NCI-H187 (cell line): ENCODE results near the gene MIX23.
A peak's percentile ranks its signal among the peaks of the same experiment; 100 is the strongest.
"Not testable (repeated sequence)": the region's sequence is repeated elsewhere in the genome, so short reads cannot be mapped to it uniquely, and the experiment has no call there.

Experiments used
- DNase-seq, 2 experiments: peaks; one replicate each; lab custom pipeline; 2025; lab: John Stamatoyannopoulos, UW

MIX23 gene

DNA sequence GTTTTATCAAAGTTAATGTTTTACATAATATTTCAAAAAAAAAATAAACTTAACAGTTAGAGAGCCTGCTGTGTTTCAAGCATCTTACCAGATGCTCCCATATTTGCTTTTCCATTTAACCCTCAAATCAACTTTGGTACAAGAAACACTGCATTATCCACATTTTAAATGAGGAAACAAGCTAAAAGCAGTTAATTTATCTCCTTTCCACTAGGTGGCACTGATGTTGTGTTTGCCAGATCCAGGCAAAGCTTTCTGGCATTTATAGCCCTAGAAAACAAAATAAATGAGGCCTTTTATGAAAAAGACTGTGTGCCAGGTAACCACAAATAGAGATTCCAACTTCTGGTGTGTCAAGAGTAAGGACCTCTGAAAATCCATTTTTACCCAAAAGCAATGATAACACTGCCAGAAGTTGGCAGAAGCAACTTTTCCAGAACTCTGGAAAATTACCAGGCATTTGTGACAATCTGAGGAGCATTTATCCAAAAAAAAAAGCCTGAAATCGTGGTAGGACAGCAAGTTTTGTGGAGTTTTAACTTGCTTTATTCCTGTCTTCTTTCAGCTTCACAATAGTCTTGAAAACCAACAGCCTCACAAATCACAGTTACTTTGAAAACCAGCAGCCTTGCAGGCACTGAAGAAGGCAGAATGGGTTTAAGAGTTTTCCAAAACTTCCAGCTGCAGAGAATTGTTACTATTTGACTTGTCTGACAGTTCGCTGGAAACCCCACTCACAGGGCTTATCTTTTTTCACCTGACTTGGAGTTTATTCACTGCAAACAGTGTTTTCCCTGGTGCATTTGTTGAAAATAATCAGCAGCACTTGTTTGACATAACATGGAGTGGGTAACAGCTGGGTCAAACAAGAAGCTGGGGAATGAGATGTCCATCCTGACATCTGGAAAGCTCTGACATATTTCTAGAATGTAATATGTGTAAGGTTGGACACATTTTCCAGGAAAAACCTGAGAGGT, 10.1 kb upstream of the MIX23 start:
- no peak for DNase-seq

DNA sequence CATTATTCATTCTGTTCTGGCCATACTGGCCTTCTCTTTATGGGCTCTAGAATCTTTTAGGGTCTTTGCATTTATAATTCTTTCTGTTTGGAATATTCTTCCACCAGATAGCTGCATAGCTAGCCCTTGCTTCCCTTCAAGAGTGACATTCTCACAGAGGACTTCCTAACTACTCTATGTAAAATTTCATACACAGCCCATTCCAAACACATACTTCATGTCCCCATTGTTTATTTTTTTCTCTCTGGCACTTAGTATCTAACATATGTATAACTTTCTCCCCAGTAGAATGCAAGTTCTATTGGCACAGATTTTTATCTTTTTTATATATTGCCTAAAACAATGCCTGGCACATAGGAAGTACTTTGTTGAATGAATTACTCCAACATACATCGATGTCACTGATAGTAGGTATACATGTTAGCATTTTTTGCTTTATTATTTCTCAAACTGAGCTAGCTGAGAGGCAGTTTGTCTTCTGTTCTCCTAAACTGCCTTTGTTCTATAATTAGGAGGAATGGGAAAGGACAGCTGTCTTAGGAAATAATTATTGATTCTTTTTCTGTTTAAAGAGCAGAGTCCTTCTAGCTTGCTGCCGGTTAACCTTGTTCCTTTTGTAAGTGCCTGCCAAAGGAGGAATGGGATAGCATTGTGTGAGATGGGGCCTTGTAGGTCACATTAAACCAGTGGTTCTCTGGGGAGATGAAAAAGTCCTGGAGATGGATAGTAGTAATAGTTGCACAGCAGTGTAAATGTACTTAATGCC, 8.8 kb upstream of the MIX23 start:
- no peak for DNase-seq

DNA sequence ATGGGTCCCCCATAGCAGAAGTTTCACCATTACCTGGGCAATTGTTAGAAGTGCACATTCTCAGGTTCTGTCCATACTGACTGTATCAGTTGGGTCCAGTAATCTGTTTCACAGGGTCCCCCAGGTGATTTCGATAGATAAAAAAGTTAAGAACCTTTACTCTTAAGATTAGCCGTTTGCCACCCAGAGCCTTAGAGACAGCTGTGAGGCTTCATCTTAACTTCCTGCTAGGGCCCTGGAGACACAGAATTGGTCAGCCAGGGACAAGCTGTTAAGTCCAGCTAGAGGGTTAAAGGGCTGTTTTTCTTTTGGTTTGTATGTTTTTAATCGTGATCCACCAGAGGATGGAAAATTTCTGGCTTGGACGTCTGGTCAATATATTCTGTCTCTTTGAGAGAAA, 7.6 kb upstream of the MIX23 start:
- no peak for DNase-seq

DNA sequence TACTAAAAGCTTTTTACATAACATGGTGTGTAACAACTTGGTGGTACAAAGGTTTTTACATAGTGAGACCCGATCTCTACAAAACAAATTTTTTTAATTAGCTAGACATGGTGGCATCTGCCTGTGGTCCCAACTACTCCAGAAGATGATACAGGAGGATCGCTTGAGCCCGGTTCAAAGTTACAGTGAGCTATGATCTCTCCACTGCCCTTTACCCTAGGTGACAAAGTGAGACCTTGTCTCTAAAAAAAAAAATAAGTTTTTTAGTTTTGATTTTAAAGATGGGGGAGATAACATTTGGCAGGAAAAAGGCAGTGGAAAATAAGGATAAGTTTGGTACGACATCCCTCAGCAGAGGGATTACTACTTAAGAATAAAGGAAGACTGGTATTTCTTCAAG, 6.9 kb upstream of the MIX23 start:
- no peak for DNase-seq

DNA sequence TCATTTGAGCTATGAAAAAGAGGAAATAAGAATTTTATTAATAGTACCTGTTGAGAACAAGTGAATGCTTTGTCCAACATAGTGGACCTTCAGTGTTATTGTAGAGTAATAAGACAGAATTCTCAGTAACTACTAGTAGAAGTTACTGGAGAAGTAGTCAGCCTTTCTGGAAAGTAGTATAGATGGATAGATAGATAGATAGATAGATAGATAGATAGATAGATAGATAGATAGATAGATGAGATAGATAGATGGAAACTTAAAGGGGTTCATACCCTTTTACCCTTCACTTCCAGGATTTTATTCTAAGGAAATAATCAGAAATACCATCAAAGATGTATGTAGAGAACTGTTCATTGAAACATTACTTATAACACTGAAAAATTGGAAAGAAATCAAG, 6.2 kb upstream of the MIX23 start:
- DNase-seq: no peak

DNA sequence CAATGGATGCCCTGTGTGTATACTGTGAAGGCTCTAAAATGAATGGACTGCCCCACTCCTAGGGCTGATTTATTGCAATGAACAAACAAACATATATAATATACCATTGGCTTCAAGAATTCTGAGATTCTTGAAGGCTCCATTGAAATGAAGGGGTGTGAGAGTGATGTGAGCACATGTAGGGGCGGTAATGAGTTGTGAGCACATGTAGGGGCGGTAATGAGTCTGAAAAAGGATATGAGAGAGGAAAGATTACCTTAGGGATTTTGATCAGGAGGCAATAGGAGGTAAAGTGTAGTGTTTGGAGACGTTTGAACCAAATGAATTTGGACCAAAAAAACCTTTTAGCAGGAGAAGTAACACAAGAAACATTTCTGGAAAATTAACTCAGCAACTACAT, 4.7 kb upstream of the MIX23 start:
- DNase-seq: no peak

DNA sequence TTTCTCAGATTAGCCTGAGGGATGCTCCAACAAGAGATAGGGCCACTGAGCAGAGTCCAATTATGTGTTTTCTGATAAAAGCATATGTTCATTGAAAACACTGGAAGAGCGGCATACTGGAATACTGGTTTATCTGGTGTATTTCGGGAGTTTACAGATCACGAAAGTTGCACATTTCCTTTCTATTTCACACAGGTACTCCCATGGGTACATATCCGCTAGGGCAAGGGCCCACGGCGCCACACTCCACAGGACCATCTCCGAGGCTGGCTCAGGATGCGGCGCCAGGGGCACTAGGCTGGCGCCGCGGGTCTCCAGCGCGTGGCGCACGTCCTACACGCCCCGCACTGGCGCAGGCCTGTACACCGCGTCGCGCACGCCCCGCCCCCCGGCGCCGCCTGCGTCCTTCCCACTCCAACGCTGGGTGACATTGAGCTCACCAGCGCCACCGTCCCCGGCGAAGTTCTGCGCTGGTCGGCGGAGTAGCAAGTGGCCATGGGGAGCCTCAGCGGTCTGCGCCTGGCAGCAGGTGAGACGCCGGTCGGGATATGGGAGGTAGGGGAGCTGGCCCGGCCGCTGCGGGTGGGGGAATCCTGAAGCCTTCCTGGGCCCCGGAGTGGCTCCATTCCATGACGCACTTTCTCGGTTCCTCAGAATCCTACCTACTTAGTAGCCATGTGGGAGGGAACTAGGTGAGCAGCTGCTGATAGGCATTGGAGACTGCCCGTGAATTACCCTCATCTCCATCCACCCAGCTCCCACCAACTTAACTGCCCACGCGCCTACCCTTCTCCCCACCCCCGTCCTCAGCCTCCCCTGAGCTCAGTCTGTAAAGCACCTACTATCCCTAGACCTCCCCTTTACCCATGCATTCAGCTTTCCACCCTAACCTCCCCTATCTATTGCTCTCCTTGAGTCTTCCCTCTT, 1.0 kb upstream of the MIX23 start, which contains the start of gene FAM162A:
Gene FAM162A (plus strand): TSS at position 412 of the 927 bp plus-strand sequence. CDS start 84 bp downstream, at position 496.
- peak; percentile 92 to 93 for DNase-seq

DNA sequence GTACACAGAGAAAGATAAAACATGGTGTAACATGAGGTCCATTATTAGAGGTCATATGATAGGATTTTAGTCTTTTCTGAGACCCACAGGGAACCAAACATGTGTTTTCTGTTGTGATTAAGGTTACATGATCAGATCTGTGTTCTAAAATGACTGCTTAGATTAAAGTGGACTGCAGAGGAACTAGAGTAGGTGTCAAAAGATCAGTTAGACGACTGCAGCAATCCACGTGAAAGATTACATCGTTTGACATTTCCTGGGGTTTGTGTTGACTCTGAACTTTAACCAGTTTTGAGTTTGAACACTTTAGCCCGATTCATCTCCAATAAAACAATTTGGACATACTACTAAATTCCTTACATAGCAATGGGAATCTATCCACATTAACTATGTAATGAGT, 5.1 kb downstream of the MIX23 start:
- no peak for DNase-seq

DNA sequence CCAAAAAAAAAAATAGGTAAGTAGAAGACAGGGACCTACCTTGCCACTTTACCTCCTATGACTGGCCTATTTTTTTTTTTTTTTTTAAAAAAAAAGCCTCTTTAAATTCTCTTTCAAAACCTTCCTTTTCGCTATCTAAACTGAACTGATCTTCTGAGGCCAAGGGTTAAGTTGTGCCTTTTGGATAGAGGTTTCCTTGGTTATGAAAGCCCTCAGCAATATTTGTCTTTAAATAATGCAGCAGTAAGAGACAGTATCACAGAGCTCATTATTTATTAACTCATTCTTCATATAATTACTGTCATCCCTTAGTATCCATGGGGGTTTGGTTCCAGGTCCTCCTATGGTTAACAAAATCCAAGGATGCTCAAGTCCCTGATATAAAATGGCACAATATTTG, 9.0 kb downstream of the MIX23 start:
- DNase-seq: no peak

DNA sequence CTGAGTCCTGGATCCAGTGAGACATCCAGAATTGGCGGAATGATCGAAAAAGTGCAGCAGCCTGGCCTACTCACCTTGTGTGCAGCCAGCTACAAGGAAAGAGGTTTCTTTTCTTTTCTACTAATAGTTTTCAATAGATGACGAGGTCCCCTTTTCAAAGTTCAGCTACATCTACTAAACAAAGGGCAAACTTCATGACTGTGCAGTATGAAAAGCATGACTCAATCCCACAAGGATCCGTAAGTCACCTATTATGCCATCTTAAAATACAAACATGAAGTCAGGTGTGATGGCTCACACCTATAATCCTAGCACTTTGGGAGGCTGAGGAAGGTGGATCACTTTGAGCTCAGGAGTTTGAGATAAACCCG, 16.7 kb downstream of the MIX23 start:
- DNase-seq: no peak

DNA sequence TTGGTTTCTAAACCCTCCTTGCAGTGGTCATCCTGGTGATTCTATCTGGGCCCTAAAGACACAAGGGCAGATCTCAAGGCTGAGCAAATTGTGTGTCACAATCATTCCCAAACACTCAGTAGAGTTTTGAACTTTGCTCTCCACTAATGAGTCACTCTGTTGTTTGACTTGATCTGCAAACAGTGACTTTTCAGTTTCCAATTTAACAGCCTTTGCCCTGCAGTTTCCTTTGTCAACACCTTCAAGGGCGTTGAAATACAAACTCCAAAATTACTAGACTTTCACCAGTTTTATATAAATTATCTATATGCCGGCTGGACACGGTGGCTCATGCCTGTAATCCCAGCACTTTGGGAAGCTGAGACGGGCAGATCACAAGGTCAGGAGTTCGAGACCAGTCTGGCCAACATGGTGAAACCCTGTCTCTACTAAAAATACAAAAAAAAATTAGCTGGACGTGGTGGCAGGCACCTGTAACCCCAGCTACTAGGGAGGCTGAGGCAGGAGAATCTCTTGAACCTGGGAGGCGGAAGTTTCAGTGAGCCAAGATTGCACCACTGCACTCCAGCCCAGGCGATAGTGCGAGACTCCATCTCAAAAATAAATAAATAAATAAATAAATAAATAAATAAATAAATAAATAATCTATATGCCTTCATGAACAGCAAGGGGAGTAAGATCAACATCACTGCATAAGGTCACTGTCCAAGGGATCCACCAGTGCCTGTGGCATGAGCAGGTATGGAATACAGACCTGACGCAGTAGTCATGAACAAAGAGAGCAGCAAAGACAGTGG, 17.3 kb downstream of the MIX23 start:
- not testable (repeated sequence) for DNase-seq

DNA sequence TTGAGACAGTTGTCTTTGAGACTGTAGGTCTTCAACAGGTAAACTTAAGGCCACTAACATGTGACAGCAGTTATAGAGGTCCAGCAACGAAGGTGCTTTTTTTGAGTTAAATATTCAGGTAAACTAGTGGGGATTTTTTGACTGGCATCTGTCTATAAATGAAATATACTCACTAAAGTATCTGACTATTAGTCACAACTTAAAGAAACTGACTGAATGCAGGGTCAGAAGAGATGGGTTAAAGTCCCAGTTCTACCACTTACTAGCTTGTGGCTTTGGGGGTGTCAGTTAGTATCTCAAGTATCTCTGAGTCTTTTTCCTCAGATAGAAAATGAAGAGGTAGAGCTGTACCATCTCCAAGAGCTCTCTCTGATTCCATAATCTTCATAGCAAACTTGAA, 18.0 kb downstream of the MIX23 start:
- no peak for DNase-seq

DNA sequence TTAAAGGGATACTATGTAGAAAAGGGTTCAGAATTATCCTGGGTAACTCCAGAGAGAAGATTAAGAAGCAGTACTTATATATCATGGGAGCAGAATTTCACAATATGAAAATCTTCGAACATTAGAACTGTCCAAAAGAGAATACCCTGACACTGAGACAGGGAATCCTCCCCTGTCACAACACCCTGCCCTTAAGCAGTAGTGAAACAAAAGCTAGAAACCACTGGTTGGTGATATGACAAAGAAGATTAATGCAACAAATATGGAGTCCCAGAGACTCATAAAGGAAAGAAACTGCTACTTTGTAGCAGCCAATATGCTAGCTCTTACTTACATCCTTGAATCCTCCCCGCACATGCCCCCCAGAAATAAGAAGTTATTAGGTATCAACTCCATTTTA, 18.5 kb downstream of the MIX23 start:
- DNase-seq: no peak

DNA sequence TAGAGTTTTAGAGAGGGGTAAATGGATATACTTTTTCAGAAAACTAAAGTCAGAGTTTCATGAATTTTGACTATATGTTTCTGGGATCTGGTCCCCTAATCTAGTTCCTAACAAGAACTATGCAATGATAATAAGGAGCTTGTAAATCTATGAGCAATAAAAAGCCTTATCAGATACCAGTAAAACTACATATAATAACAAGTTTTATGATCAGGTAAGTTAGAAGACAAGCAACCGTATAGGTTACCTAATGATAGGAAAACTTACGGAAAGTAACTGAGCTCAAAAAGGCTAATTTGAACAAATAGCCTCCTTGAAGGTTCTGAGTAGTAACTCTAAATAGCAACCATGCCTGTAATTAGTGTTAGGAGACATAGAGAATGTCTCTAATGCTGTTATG, 21.0 kb downstream of the MIX23 start:
- DNase-seq: no peak

DNA sequence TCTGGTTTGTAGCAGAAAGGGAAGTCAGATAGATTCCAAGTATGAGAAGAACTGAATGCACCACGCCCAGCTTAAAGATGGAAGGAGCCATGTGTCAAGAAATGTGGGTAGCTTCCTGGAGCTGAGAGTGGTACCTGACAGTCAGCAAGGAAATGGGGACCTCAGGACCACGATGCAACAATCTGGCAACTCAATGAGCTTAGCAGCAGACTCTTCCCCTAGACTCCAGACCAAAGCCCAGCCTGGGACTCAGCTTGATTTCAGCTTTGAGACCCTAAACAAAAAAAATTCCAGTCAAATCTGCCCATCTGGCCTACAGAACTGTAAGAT, 24.4 kb downstream of the MIX23 start:
- DNase-seq: no peak

DNA sequence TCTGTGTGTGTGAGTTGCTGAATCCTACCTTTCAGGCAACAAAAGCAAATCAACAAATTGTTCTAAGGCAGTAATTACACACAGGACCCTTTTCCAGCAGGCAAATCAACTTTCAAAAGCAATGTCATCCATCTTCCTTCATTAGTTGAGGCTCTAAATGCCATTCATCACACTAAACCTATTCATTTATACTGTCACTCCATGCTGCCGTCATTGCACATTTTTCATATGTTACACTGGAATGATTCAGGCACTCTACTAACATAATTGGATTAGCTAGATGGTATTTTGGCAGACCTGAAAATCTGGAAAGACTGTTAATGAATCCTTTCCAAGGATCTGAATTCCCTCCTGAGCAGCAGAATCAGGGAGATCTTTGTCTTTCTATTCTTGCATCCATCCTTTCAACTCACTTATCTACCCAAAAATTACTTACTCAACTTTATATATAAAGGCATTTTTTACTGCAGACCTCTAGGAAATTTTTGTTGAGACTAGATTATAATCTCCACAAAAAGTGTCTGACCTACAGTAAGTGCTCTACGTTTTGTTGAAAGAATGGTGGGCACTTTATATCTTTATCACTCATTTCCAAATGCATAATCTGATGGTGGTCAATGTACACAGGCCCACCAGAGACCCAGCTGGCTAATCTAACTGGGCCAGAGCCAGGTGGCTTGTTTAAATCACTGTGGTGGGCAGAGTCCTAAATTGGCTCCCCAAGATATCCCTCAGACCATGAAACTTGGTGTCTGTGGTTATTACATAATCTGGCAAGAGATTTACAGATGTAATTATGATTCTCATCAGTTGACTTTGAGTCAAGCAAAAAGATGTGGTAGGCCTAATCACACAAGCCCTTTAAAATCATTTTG, 25.0 kb downstream of the MIX23 start:
- no peak for DNase-seq

DNA sequence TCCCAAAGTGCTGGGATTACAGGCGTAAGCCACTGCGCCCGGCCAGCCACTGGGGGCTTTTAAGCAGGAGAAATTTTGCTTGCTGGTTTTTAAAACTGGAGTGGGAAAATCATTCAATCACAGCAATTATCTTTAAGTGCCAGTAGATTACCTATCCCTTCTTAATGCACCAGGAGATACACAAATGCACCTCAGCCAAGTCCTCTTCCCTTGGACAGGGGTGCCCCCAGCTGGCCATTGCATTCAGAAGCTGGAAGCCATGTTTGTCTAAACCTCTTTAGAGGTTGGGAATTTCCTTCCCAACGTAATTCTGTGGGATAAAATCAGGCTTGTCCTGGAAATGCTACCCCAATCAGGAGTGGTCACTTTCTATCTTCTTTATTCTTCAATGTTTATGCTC, 26.6 kb downstream of the MIX23 start:
- peak; percentile 3 to 38 for DNase-seq

DNA sequence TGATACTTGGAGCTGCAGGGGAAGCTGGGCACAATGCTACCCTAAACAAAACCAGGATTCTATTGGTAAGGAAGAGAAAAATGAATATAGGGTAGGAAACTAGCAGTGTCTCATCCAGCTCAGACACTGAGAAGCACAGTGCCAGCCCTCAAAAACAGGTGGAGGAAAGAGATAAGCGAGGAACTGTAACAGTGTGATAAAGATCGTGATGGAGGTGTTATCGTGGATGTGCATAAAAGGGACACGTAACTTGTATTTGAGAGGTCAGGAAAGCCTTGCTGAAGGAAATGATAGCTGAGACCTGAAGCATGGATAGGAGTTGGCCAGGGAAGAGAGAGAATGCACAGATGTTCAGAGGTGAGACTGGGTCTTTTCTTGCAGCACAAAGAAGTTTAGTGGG, 27.4 kb downstream of the MIX23 start:
- DNase-seq: no peak

DNA sequence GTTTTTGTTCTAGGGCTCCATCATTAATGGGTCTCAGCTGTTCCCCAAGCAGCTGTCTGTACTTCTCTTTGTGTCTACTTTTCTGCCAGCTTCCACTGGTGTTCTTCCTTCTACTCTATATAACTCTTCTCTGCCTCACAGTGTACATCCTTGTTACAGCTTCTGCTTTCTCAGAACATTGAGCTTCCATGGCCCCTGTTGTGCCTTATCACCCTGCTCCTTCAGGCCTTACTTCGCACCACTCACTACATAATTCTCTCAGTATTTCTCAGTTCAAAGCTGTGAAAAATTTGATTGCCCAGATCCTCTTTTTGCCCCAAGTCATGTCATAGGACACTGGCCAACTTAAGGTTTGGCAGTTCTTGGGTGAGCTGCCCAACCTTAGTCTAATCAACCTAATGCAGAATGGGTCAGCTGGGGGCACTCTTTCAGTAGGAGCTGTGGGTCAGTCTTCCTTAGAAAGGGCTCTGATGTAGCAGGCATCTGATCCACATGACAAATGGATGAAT, 29.1 kb downstream of the MIX23 start:
- no peak for DNase-seq

DNA sequence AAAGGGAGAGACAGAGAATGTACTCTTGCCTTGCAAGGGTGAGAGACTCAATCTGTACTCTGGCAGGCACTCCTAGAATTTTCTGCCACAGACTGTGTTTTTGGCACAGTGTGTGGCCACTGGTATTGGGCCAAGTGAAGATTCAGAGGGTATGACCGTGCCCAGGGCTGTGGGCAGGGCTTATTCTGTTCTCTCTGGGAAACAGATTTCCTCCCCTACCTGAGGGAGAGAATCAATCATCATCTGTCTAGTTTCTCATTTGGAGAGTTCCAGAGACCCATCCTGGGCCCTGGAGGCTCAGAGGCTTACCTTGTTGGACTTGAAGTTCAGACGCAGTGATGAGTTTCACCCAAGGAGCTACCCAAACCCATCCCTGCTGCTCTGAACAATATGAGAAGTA, 29.8 kb downstream of the MIX23 start:
- no peak for DNase-seq
